SK-N-SH treated with all-trans-retinoic acid at 6 μM for 48 hours (cell line): ENCODE data around the gene RPA3.

Experiments used
- ATAC-seq: fragments of 200-7000 bp; cut with Tn5 transposase; 3 replicates; pipeline ENCODE4 v1.9.1; 2020; ENCODE audit warnings: mild to moderate bottlenecking, moderate library complexity
- BACH2 ChIP-seq: fragments of 250-450 bp; sonication (Bioruptor Pico); IDR thresholded peaks from 2 replicates; pipeline ENCODE4 v1.9.0; 2021; ENCODE audit warnings: mild to moderate bottlenecking, borderline replicate concordance
- CREB5 ChIP-seq: fragments of 250-450 bp; sonication (Bioruptor Pico); IDR thresholded peaks from 2 replicates; pipeline ENCODE4 v1.5.1; 2020; ENCODE audit warnings: low read depth, mild to moderate bottlenecking, moderate library complexity
- CSDC2 ChIP-seq: fragments of 250-450 bp; sonication (Bioruptor Pico); IDR thresholded peaks from 2 replicates; pipeline ENCODE4 v1.5.0; 2020; ENCODE audit warnings: mild to moderate bottlenecking, moderate library complexity
- ESRRG ChIP-seq: fragments of 250-450 bp; sonication (Bioruptor Pico); IDR thresholded peaks from 2 replicates; pipeline ENCODE4 v1.6.1; 2021; ENCODE audit warnings: mild to moderate bottlenecking
- OSR1 ChIP-seq: fragments of 250-450 bp; sonication (Bioruptor Pico); IDR thresholded peaks from 2 replicates; pipeline ENCODE4 v1.8.0; 2022; ENCODE audit warnings: moderate library complexity, mild to moderate bottlenecking, inconsistent platforms
- POU6F1 ChIP-seq: fragments of 250-450 bp; sonication (Bioruptor Pico); IDR thresholded peaks from 2 replicates; pipeline ENCODE4 v1.8.0; 2021; ENCODE audit warnings: low read depth, mild to moderate bottlenecking, moderate library complexity, borderline replicate concordance
- PPARA ChIP-seq: fragments of 250-450 bp; sonication (Bioruptor Pico); IDR thresholded peaks from 2 replicates; pipeline ENCODE4 v1.5.0; 2020; ENCODE audit warnings: mild to moderate bottlenecking, borderline replicate concordance
- RARB ChIP-seq: fragments of 250-450 bp; sonication (Bioruptor Pico); IDR thresholded peaks from 2 replicates; pipeline ENCODE4 v1.8.0; 2021; ENCODE audit warnings: mild to moderate bottlenecking, moderate library complexity
- TOX ChIP-seq: fragments of 250-450 bp; sonication (Bioruptor Pico); IDR thresholded peaks from 2 replicates; pipeline ENCODE4 v1.8.0; 2021; ENCODE audit warnings: mild to moderate bottlenecking, moderate library complexity, borderline replicate concordance
- TSHZ2 ChIP-seq: fragments of 250-450 bp; sonication (Bioruptor Pico); IDR thresholded peaks from 2 replicates; pipeline ENCODE4 v1.5.0; 2020; ENCODE audit warnings: mild to moderate bottlenecking, moderate library complexity
- ZC3H10 ChIP-seq: fragments of 250-450 bp; sonication (Bioruptor Pico); IDR thresholded peaks from 2 replicates; pipeline ENCODE4 v1.5.1; 2021; ENCODE audit warnings: mild to moderate bottlenecking, moderate library complexity
- ZNF565 ChIP-seq: fragments of 450-650 bp; formaldehyde crosslinking; conservative IDR thresholded peaks from 2 replicates; pipeline ENCODE4 v1.5.0; 2020; ENCODE audit warnings: low read depth, mild to moderate bottlenecking, moderate library complexity
- TF ChIP-seq, protein P1 (sequence below): fragments of 250-450 bp; sonication (Bioruptor Pico); IDR thresholded peaks from 2 replicates; pipeline ENCODE4 v1.8.0; 2020; ENCODE audit warnings: mild to moderate bottlenecking, moderate library complexity, borderline replicate concordance

The RPA3 gene

DNA sequence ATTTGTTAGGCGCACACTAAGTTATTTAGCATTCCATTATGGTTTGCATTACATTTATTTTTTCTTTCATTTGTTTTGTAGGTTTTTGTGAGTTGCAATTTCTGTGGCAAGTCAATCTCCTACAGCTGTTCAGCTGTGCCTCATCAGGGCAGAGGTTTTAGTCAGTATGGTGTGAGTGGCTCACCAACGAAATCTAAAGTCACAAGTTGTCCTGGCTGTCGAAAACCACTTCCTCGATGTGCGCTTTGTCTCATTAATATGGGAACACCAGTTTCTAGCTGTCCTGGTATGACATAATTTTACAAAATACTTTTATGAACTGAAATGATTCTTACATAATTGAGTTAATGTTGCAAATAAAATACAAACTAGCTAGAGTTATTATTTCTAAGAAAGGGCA lies 122.2 kb downstream of the RPA3 start:
- TF ChIP-seq ZC3H10 (CRISPR knock-in tag) (no peak), POU6F1 (CRISPR knock-in tag) (no peak), TSHZ2 (CRISPR knock-in tag) (no peak), ZNF565 (no peak), TOX (no peak), CSDC2 (CRISPR knock-in tag) (no peak), BACH2 (CRISPR knock-in tag) (no peak), CREB5 (CRISPR knock-in tag) (no peak), RARB (CRISPR knock-in tag) (no peak), ESRRG (CRISPR knock-in tag) (no peak), PPARA (CRISPR knock-in tag) (no peak)
- TF ChIP-seq, protein P1, sequence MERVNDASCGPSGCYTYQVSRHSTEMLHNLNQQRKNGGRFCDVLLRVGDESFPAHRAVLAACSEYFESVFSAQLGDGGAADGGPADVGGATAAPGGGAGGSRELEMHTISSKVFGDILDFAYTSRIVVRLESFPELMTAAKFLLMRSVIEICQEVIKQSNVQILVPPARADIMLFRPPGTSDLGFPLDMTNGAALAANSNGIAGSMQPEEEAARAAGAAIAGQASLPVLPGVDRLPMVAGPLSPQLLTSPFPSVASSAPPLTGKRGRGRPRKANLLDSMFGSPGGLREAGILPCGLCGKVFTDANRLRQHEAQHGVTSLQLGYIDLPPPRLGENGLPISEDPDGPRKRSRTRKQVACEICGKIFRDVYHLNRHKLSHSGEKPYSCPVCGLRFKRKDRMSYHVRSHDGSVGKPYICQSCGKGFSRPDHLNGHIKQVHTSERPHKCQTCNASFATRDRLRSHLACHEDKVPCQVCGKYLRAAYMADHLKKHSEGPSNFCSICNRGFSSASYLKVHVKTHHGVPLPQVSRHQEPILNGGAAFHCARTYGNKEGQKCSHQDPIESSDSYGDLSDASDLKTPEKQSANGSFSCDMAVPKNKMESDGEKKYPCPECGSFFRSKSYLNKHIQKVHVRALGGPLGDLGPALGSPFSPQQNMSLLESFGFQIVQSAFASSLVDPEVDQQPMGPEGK (CRISPR knock-in tag): no peak
- no peak for ATAC-seq

DNA sequence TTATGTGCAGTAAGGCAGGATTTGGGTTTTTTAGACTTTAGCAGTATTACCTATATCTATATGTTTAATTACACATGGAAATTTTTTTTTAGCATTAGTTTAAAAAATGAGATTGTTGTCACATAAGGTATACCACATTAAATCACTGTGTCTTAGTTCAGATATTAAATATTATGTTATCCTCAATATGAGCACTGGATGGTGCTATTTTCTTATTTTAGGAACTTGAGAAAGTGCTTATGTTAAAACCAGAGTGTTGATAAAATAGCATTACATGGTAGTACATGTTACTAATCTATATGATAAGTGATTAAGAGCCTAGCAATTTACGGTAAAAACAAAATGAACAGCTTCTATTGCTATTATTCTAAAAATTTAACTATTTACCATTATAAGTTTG lies 123.0 kb downstream of the RPA3 start:
- peak; percentile 80 for ATAC-seq

More for the DNA sequence above, 123.0 kb downstream of the RPA3 start:
- TF ChIP-seq ZNF565 (no peak), TSHZ2 (CRISPR knock-in tag) (no peak), CSDC2 (CRISPR knock-in tag) (no peak), OSR1 (CRISPR knock-in tag) (no peak)
- TF ChIP-seq, protein P1 (CRISPR knock-in tag): no peak
